ENCODE results near the gene MAPKAP1. TPM values are rescaled to one million over a fixed set of nuclear protein-coding genes. Genes with fewer than 3 reads are reported as not detected.

The MAPKAP1 gene
- polyA plus RNA-seq, 1 donor from 2014 or later, result 57.5 TPM

- no peaks in the 10 kb centered on the region for H3K9me2 ChIP-seq (ENCODE audit: insufficient read depth, low read length)
- no peaks in the 10 kb centered on the region for H3F3A ChIP-seq (ENCODE audit: insufficient read depth, low read length, poor library complexity, severe bottlenecking)
- no peak overlapping the region for H3K9ac ChIP-seq (ENCODE audit: low read length)
- no peaks in the 10 kb centered on the region for H3K36me3 ChIP-seq (ENCODE audit: insufficient read depth, low read length)
- H2AFZ ChIP-seq (ENCODE audit: low read depth, low read length), result no peak overlapping the region
- H3K27ac ChIP-seq (ENCODE audit: low read length), result no peak overlapping the region
- no peaks in the 10 kb centered on the region for H3K27me3 ChIP-seq (ENCODE audit: insufficient read depth, low read depth, low read length)
- no peak overlapping the region for H3K4me3 ChIP-seq (ENCODE audit: low read length)
- no peak overlapping the region for H3K4me2 ChIP-seq (ENCODE audit: low read length)
- no peak for TF ChIP-seq SMC3 (conservative IDR thresholded peaks at IDR 0.05; ENCODE audit: poor library complexity)
- no peak for TF ChIP-seq CTCF (IDR thresholded peaks at IDR 0.05; ENCODE audit: poor library complexity, severe bottlenecking)
- TF ChIP-seq REST (IDR thresholded peaks at IDR 0.05; ENCODE audit: borderline replicate concordance), result no peak
- TF ChIP-seq POLR2AphosphoS5 (IDR thresholded peaks at IDR 0.05), result no peak
- TF ChIP-seq MXI1 (conservative IDR thresholded peaks at IDR 0.05; ENCODE audit: poor library complexity, severe bottlenecking), result no peak
- no peak for TF ChIP-seq EP300 (conservative IDR thresholded peaks at IDR 0.05; ENCODE audit: poor library complexity, severe bottlenecking)
- TF ChIP-seq RAD21 (conservative IDR thresholded peaks at IDR 0.05), result no peak
- no peak for TF ChIP-seq EZH2 (IDR thresholded peaks at IDR 0.05; ENCODE audit: borderline replicate concordance, insufficient read depth, low read length, poor library complexity, severe bottlenecking)
- no peak for TF ChIP-seq TAF1 (IDR thresholded peaks at IDR 0.05; ENCODE audit: low read depth)
- no peaks in the 10 kb centered on the region for H3K79me2 ChIP-seq (replicated peaks; ENCODE audit: insufficient read depth, low read length)
- H3K9me3 ChIP-seq (ENCODE audit: low read length), result no peaks in the 10 kb centered on the region
- H4K20me1 ChIP-seq (ENCODE audit: insufficient read depth), result no peaks in the 10 kb centered on the region
Observed at GRCh38 chr9:125405938-125406809, 300.8 kb downstream of the MAPKAP1 start.

GRCh38 chr9:125404733-125405132, 302.3 kb downstream of the MAPKAP1 start:
- Histone ChIP-seq H3K36me3 (ENCODE audit: insufficient read depth, low read length) (no peaks in the 10 kb centered on the region), H3K4me2 (ENCODE audit: low read length) (no peak overlapping the region), H3K9me3 (ENCODE audit: low read length) (no peaks in the 10 kb centered on the region), H3K79me2 (replicated peaks; ENCODE audit: insufficient read depth, low read length) (no peaks in the 10 kb centered on the region), H3F3A (ENCODE audit: insufficient read depth, low read length, poor library complexity, severe bottlenecking) (no peaks in the 10 kb centered on the region), H4K20me1 (ENCODE audit: insufficient read depth) (no peaks in the 10 kb centered on the region), H2AFZ (ENCODE audit: low read depth, low read length) (no peak overlapping the region), H3K27me3 (ENCODE audit: insufficient read depth, low read depth, low read length) (no peaks in the 10 kb centered on the region), H3K4me3 (ENCODE audit: low read length) (no peak overlapping the region), H3K9ac (ENCODE audit: low read length) (no peak overlapping the region), H3K9me2 (ENCODE audit: insufficient read depth, low read length) (no peaks in the 10 kb centered on the region), H3K27ac (ENCODE audit: low read length) (no peak overlapping the region)
- TF ChIP-seq CTCF (IDR thresholded peaks at IDR 0.05; ENCODE audit: poor library complexity, severe bottlenecking) (no peak), MXI1 (conservative IDR thresholded peaks at IDR 0.05; ENCODE audit: poor library complexity, severe bottlenecking) (no peak), TAF1 (IDR thresholded peaks at IDR 0.05; ENCODE audit: low read depth) (no peak), EP300 (conservative IDR thresholded peaks at IDR 0.05; ENCODE audit: poor library complexity, severe bottlenecking) (no peak), SMC3 (conservative IDR thresholded peaks at IDR 0.05; ENCODE audit: poor library complexity) (no peak)
